HUDEP-2 (cell line): ENCODE results near the gene EIF3CL.
"Not testable (repeated sequence)": the region's sequence is repeated elsewhere in the genome, so short reads cannot be mapped to it uniquely, and the experiment has no call there.

Source experiments
- DNase-seq, 76 experiments: peaks; one replicate each; lab custom pipeline; 2025; ENCODE audit not compliant: unreplicated experiment in 76 of 76; lab: John Stamatoyannopoulos, UW

EIF3CL gene, protein sequence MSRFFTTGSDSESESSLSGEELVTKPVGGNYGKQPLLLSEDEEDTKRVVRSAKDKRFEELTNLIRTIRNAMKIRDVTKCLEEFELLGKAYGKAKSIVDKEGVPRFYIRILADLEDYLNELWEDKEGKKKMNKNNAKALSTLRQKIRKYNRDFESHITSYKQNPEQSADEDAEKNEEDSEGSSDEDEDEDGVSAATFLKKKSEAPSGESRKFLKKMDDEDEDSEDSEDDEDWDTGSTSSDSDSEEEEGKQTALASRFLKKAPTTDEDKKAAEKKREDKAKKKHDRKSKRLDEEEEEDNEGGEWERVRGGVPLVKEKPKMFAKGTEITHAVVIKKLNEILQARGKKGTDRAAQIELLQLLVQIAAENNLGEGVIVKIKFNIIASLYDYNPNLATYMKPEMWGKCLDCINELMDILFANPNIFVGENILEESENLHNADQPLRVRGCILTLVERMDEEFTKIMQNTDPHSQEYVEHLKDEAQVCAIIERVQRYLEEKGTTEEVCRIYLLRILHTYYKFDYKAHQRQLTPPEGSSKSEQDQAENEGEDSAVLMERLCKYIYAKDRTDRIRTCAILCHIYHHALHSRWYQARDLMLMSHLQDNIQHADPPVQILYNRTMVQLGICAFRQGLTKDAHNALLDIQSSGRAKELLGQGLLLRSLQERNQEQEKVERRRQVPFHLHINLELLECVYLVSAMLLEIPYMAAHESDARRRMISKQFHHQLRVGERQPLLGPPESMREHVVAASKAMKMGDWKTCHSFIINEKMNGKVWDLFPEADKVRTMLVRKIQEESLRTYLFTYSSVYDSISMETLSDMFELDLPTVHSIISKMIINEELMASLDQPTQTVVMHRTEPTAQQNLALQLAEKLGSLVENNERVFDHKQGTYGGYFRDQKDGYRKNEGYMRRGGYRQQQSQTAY

DNA sequence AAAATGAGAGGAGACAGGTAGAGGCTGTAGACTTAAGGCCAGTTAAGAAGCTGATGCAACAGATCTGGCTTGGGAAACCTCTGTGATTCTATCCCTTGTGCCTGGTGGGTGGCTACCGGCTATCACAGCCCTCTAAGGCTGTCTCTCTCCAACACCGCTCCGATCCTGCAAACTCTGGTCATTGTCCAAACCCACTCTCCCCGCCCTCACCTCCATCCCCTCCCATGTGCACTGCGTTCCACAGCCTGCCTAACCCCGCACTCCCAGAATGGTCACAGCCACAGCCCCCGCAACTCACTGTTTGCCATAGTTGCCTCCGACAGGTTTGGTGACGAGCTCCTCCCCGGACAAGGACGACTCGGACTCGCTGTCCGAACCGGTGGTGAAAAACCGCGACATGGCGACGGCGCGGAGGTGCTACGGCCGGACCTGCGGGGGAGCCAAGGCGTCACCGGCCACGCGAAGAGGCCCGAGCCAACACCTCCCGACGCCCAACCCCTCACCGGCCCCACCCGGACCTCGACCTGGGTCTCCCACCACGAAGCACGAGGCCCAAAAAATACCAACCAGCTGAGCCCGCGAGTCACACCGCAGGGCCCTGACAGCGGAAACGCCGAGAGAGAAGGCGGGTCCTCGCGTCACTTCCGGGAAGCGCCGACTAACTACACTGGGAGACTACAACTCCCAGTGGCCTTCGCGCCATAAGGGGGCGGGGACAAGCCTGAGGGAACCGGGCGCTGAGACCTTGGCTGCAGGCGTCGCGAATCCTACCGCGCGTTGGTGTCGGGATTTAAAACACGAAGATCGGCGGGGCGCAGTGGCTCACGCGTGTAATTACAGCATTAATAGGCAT, at the start of gene EIF3CL:
TSS of gene EIF3CL (minus strand) at position 622 of the 853 bp plus-strand sequence. CDS start at position 399, 223 bp downstream.
- DNase-seq: not testable (repeated sequence)

DNA sequence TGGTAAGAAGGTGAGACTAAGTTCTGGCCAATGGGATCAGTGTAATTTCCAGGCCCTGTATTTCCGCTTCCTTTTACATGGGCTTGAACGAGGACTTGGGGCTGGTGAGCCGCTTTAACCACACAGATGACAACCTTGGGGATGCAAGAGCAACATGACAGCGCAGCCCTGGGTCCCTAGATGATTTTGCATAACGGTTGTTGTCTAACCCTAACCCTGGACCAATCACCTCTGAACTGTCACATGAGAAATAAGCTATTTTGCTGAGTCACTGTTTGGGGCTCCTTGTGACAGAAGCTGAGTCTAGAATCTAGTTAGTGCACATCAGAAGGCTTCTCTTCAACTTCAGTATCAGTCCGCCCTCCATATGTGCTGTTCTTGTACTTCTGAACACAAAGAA, 43.4 kb upstream of the EIF3CL start:
- not testable (repeated sequence) for DNase-seq

DNA sequence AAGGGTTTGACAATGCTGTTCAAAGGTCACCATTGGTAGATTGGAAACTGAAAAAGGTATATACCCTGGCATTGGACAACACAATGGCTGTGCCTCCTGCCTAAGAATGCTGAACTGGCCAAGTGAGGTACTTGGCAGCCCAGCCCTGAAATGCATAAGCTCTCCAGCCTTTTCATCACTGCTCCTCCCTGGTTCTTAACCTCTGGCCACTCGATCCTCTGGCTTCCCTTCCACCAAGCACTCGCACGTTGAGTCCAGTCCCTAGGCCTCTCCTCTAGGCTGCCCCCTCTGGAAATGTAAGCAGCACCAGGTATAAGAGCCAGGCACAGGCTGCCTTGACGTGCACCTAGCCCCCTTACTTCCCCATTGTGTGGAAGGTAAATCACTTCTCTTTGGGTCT, 42.7 kb upstream of the EIF3CL start:
- not testable (repeated sequence) for DNase-seq

DNA sequence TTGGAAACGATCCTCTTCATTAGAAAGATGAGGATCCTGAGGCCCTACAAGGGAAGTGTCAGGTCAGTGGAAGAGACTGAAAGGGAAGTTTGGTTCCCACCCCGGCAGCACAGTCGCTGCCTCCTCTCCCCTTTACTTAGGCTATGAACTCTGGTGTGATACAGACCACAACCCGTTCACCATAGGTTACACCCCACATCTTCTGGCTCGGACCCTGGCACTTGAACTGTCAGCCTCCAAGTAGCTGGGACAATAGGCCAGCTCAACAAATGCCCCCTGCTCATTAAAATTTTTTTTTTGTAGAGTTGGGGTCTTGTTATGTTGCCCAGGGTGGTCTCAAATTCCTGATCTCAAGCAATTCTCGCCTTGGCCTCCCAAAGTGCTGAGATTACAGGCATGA, 40.3 kb upstream of the EIF3CL start:
- not testable (repeated sequence) for DNase-seq

DNA sequence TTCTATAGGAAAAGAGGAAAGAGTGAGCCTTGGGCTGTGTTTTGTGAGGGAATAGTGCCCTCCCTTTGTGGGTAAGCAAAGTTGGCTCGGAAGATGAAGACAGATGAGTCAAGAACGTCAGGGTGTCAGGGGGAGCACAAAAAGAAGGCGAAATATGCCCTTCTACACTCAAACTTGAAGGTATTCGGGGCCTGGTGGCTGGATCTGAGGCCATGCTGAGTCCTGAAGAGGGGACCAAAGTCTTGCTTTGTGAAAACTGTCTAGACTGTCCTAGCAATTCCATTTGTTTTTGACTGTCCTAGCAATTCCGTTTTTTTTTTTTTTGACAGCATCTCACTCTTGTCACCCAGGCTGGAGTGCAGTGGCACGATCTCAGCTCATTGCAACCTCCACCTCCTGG, 35.3 kb upstream of the EIF3CL start:
- DNase-seq: not testable (repeated sequence)

DNA sequence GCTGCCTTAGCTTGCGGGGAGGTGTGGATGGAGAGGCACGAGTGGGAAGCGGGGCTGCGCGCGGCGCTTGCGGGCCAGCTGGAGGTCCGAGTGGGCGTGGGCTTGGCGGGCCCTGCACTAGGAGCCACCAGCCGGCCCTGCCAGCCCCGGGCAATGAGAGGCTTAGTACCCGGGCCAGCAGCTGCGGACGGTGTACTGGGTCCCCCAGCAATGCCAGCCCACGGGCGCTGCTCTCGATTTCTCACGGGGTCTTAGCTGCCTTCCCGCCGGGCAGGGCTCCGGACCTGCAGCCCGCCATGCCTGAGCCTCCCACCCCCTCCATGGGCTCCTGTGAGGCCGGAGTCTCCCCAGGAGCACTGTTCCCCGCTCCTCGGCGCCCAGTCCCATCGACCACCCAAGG, 31.7 kb upstream of the EIF3CL start:
- DNase-seq: not testable (repeated sequence)

DNA sequence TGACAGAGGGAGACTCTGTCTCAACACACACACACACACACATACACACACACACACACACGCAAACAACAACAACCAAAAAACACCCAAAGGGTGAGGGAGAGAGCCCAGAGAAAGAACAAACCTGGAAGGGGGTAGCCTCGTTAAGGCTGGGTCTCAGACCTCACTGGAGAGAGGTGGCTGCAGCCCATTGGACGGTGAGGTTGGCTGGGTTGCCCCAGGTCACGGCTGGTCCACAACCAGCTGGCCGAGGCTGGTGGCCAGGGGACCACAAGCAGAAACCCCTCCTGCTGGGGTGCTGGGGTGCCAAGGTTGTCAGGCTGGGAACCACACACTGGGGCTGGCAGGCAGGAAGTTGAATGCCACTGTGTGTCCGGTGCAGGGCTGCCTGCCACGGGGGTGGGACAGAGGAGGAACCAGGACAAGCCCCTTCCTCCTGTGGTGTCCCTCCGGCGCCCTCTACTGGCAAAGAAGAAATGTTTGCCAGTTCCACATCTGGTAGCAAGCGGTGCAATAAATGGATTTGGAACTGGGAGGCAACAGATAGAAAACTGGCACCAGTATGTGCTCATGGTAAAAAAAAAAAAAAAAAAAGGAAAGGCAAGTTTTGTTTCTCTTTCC, 22.5 kb upstream of the EIF3CL start:
- not testable (repeated sequence) for DNase-seq

DNA sequence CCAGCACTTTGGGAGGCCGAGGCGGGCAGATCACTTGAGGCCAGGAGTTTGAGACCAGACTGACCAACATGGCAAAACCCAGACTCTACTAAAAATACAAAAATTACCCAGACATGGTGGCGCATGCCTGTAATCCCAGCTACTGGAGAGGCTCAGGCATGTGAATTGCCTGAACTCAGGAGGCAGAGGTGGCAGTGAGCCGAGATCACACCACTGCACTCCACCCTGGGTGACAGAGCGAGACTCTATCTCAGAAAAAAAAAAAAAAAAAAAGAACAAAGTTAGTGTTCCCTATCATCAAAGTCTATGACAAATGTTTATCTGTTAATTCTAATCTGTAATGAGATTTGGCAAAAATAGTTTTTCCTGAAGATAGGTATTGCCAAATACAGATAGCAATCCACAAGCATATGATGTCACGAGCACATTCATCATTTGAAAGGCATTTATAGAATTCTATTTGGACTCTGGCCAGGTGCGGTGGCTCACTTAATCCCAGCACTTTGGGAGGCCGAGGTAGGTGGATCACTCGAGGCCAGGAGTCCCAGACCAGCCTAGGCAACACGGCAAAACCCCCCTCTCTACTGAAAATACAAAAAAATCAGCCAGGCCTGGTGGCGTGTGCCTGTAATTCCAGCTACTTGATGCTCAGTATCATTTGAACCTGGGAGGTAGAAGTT, 17.6 kb upstream of the EIF3CL start:
- DNase-seq: not testable (repeated sequence)

DNA sequence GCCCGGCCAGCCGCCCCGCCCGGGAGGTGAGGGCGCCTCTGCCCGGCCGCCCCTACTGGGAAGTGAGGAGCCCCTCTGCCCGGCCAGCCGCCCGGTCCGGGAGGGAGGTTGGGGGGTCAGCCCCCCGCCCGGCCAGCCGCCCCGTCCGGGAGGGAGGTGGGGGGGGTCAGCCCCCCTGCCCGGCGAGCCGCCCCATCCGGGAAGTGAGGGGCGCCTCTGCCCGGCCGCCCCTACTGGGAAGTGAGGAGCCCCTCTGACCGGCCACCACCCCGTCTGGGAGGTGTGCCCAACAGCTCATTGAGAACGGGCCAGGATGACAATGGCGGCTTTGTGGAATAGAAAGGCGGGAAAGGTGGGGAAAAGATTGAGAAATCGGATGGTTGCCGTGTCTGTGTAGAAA, 13.4 kb upstream of the EIF3CL start:
- not testable (repeated sequence) for DNase-seq

DNA sequence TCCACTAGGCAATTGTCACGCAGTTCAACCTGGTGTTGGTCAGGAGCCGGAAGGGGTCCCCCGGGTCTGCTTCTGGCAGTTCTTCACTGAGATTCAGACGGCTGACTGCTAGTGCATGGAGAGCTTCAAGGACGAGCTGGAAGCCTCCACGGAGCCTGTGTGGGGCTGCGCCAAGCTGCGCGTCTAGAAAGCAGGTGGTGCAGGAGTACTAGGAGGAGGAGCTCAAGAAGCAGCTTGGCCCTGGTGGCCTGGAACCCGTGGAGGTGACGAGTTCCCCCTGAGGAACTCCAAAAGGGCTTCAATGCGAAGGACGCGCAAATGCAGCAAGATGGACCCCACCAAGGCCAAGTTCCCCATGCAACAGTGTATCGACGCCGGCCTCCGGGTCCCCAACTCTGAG, 10.9 kb upstream of the EIF3CL start:
- not testable (repeated sequence) for DNase-seq

DNA sequence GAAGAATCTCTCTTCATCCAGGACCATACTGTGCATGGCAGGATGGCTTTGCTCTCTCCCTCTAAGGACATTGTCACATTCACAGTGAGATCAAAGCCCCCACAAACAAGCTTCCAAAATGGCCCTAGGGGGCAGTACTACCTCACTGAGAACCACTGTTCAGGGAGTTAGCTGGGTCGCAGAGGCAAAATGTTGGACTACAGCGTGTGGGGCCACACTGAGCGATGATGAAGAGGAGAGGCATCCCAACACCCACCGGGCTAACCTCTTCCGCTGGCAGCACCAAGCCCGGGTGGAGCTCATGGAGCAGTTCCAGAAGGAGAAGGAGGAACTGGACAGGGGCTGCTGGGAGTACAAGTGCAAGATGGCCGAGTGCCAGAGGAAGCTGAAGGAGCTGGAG, 9.9 kb upstream of the EIF3CL start:
- not testable (repeated sequence) for DNase-seq

DNA sequence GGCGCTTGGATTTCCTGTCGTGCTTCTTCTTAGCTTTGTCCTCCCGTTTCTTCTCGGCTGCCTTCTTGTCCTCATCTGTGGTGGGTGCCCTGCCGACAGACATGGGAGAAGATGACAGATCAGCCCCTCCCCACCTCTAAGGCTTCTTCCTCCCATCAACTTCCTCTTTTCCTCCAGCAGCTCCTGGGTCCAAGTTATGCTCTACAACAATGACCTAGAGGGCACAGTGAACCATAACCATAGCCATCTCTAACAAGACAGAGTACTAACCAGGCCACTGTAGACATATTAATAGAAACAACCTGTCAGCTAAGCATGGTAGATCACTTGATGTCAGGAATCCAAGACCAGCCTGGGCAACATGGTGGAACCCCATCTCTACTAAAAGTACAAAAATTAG, 11.6 kb downstream of the EIF3CL start:
- not testable (repeated sequence) for DNase-seq

DNA sequence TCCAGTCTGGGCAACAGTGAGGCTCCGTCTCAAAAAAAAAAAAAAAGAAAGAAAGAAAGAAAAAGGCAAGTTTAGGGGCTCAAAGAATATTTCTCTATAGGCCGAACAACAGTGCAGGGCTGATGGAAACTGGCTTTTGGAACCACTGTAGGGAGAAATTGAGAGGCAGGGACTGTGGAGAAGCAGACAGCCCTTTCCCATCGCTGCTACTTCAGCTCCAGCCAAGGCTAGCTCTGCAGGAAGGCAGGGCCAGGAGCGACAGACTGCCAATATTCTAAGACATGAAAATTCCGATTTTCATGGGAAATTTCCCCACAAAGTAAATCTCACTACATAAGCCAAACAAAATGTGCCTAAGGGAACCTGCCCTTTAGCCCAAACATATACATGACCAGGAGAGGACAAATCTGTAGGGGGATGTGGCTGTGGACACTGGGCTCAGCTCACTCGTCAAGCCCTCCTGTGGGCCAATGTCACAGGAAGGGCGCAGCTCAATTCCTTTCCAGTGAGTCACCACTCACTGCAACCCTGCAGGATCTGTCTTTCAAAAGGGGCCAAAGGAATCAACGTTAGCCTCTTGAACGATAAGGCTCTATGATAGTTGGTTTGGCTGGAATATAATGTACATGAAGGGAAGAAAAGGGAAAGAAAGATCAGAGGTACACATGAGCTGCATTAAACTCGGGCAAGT, 21.3 kb downstream of the EIF3CL start:
- not testable (repeated sequence) for DNase-seq

DNA sequence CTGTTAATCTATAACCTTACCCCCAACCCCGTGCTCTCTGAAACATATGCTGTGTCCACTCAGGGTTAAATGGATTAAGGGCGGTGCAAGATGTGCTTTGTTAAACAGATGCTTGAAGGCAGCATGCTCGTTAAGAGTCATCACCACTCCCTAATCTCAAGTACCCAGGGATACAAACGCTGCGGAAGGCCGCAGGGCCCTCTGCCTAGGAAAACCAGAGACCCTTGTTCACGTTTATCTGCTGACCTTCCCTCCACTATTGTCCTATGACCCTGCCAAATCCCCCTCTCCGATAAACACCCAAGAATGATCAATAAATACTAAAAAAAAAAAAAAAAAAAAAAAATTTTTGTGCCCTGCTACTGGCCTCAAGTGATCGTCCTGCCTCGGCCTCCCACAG, 25.8 kb downstream of the EIF3CL start:
- not testable (repeated sequence) for DNase-seq

DNA sequence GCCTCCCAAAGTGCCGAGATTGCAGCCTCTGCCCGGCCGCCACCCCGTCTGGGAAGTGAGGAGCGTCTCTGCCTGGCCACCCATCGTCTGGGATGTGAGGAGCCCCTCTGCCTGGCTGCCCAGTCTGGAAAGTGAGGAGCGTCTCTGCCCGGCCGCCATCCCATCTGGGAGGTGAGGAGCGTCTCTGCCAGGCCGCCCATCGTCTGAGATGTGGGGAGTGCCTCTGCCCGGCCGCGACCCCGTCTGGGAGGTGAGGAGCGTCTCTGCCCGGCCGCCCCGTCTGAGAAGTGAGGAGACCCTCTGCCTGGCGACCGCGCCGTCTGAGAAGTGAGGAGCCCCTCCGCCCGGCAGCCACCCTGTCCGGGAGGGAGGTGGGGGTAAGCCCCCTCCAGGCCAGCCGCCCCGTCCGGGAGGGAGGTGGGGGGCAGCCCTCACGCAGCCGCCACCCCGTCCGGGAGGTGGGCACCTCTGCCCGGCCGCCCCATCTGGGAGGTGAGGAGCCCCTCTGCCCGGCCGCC, 26.5 kb downstream of the EIF3CL start:
- DNase-seq: not testable (repeated sequence)

DNA sequence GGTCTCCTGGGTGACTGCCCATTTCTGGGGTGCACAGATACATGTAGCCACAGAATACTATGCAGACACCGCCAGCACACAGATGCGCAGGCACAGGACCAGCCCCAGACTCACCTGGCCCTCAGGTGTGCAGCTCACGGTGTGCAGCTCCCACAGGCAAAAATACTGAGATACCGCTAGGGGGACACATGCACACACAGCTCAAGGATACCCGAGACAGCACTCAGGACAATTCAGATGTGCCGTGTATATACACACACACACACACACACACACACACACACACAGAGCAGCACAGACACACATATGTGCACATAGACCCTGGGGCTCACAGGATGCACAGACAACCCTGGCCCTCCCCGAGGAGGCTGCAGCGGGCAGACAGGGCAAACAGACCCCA, 28.5 kb downstream of the EIF3CL start:
- DNase-seq: not testable (repeated sequence)

DNA sequence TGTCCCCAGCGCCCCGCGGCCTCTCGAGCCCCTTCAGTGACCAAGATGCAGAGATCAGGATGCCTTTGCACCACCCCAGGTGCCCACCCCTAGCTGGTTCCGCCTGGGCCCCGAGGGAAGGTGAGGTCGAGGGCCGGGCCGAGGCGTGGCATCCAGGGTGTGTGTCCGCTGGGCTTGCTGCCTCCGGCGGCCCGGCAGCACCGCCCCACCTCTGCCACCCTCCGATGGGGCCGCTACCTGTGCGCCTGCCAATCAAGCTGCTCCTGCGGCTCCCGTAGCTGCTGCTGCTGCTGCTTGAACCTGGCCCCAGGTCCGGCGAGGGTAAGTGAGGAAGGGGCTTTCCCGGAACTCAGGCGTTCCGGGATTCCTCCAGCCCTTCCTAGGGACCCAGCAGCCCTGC, 29.4 kb downstream of the EIF3CL start:
- DNase-seq: not testable (repeated sequence)

DNA sequence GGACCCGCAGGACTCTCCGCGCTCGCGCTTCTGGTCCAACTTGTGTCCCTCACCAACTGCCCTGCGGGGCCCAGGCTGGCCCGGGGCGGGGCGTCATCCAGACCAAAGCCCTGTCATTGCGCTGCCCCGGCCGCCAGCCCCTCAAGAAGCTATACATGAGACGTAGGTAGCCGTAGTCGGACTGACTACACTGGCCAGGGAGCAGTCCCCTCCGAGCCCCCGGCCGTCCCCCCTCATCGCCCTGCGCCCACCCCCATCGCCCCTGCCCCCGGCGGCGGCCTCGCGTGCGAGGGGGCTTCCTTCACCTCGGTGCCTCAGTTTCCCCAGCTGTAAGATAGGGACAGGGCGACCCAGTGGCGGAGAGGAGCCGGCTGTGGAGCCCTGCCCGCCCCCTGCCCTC, 35.7 kb downstream of the EIF3CL start:
- DNase-seq: not testable (repeated sequence)
